H1 (cell line): ENCODE data around the gene SND1. TPM values are rescaled to one million over a fixed set of nuclear protein-coding genes. Genes with fewer than 3 reads are reported as not detected.
"Not testable (repeated sequence)": the region's sequence is repeated elsewhere in the genome, so short reads cannot be mapped to it uniquely, and the experiment has no call there.

Source experiments
- CTCF ChIA-PET: fragments of 300-600 bp; sonication (Branson Sonifier 250); formaldehyde crosslinking; loops from one replicate; lab custom pipeline; 2021; ENCODE audit not compliant: partially characterized antibody; lab: Charles Lee
- POLR2A ChIA-PET: fragments of 300-600 bp; sonication (Branson Sonifier 250); formaldehyde crosslinking; loops from one replicate; lab custom pipeline; 2021; ENCODE audit warnings: inconsistent platforms; ENCODE audit not compliant: partially characterized antibody; lab: Charles Lee
- DNase-seq, 2 experiments: peaks; one replicate each; pipeline versions ENCODE4 v3.0.0 to v3.0.0-alpha.2; 2010 to 2022; ENCODE audit warnings: low spot score in 2 of 2, low read depth in 1 of 2, mixed read lengths in 1 of 2
- FAIRE-seq: peaks from 2 replicates; lab custom pipeline; 2011; peaks lifted over from hg19 to GRCh38; lab: Jason Lieb, UNC
- H2AFZ ChIP-seq: 2 replicates; pipeline ENCODE4 v1.8.1; 2012; ENCODE audit warnings: low read length, inconsistent platforms
- H2AK5ac ChIP-seq: 2 replicates; pipeline ENCODE4 v1.6.1; 2013; ENCODE audit warnings: low read depth, low read length
- H2BK120ac ChIP-seq: replicated peaks from 2 replicates; pipeline ENCODE3; 2013; ENCODE audit warnings: low read depth, low read length, inconsistent platforms
- H2BK12ac ChIP-seq: 2 replicates; pipeline ENCODE4 v1.6.1; 2013; ENCODE audit warnings: low read depth, low read length
- H2BK15ac ChIP-seq: 2 replicates; pipeline ENCODE4 v1.6.1; 2013; ENCODE audit warnings: low read length
- H2BK20ac ChIP-seq: 2 replicates; pipeline ENCODE4 v1.6.1; 2013; ENCODE audit warnings: low read length
- H2BK5ac ChIP-seq: 2 replicates; pipeline ENCODE4 v1.6.1; 2013; ENCODE audit warnings: low read depth, low read length
- H3K14ac ChIP-seq: 2 replicates; pipeline ENCODE4 v1.6.1; 2013; ENCODE audit warnings: inconsistent platforms; ENCODE audit not compliant: insufficient read length
- H3K18ac ChIP-seq: 2 replicates; pipeline ENCODE4 v1.6.1; 2013; ENCODE audit warnings: low read length; ENCODE audit errors: extremely low read depth
- H3K23ac ChIP-seq: 2 replicates; pipeline ENCODE4 v1.6.1; 2013; ENCODE audit warnings: inconsistent platforms; ENCODE audit not compliant: insufficient read length
- H3K23me2 ChIP-seq: 2 replicates; pipeline ENCODE4 v1.6.1; 2013; ENCODE audit warnings: low read depth, low read length
- H3K27ac ChIP-seq: 2 replicates; pipeline ENCODE4 v1.6.1; 2011; ENCODE audit warnings: low read depth, low read length, inconsistent platforms
- H3K27me3 ChIP-seq, 4 experiments: replicated peaks in 1 of 4; 1 replicate in 1 of 4; 2 replicates in 3 of 4; pipeline versions ENCODE4 v1.6.1 to v1.8.1; 2011 to 2013; ENCODE audit warnings: low read length in 3 of 4, mild to moderate bottlenecking in 3 of 4, inconsistent platforms in 2 of 4, mixed read lengths in 2 of 4, moderate library complexity in 1 of 4; ENCODE audit not compliant: control insufficient read depth in 3 of 4, insufficient read depth in 3 of 4; ENCODE audit errors: extremely low read depth in 1 of 4
- H3K36me3 ChIP-seq, 4 experiments: 2 replicates each; pipeline versions ENCODE4 v1.6.1 to v1.8.1; 2011 to 2013; ENCODE audit warnings: mild to moderate bottlenecking in 4 of 4, low read length in 3 of 4, moderate library complexity in 2 of 4, control low read depth in 1 of 4, inconsistent platforms in 1 of 4; ENCODE audit not compliant: insufficient read depth in 4 of 4, control insufficient read depth in 2 of 4
- H3K4ac ChIP-seq: replicated peaks from 2 replicates; pipeline ENCODE3; 2013; ENCODE audit warnings: low read length, low read depth, mixed read lengths, inconsistent platforms; ENCODE audit not compliant: insufficient read length
- H3K4me1 ChIP-seq, 4 experiments: replicated peaks in 1 of 4; 1 replicate in 1 of 4; 2 replicates in 3 of 4; pipeline versions ENCODE4 v1.6.1 to v1.8.1; 2011 to 2013; ENCODE audit warnings: low read length in 3 of 4, inconsistent platforms in 2 of 4, mixed read lengths in 1 of 4; ENCODE audit not compliant: insufficient read depth in 4 of 4, control insufficient read depth in 3 of 4
- H3K4me2 ChIP-seq, 2 experiments: 2 replicates each; pipeline versions ENCODE4 v1.6.1 to v1.8.1; 2011 to 2013; ENCODE audit warnings: low read depth in 2 of 2, low read length in 2 of 2, control low read depth in 1 of 2, inconsistent platforms in 1 of 2, mild to moderate bottlenecking in 1 of 2; ENCODE audit not compliant: insufficient read depth in 1 of 2
- H3K4me3 ChIP-seq, 4 experiments: fragments of 200-600, 300-600 bp in 1 of 4; sonication (generic), shearing (Covaris generic), sonication (Bioruptor Twin) in 1 of 4; 2 replicates each; pipeline versions ENCODE4 v1.5.1 to v1.8.1; 2011 to 2016; ENCODE audit warnings: low read length in 4 of 4, low read depth in 3 of 4, control low read depth in 2 of 4, inconsistent platforms in 2 of 4, mild to moderate bottlenecking in 2 of 4, mixed read lengths in 1 of 4, moderate library complexity in 1 of 4; ENCODE audit not compliant: insufficient read depth in 2 of 4; ENCODE audit errors: extremely low read depth in 1 of 4
- H3K56ac ChIP-seq: replicated peaks from 2 replicates; pipeline ENCODE3; 2013; ENCODE audit warnings: low read depth, mild to moderate bottlenecking, mixed read lengths, low read length, inconsistent platforms; ENCODE audit not compliant: insufficient read length
- H3K79me1 ChIP-seq: 2 replicates; pipeline ENCODE4 v1.6.1; 2013; ENCODE audit warnings: low read depth, low read length, control low read depth
- H3K79me2 ChIP-seq, 2 experiments: 2 replicates each; pipeline versions ENCODE4 v1.6.1 to v1.8.1; 2012 to 2013; ENCODE audit warnings: low read length in 2 of 2, mild to moderate bottlenecking in 2 of 2, inconsistent platforms in 1 of 2; ENCODE audit not compliant: insufficient read depth in 2 of 2, control insufficient read depth in 1 of 2
- H3K9ac ChIP-seq, 4 experiments: replicated peaks in 1 of 4; 1 replicate in 1 of 4; 2 replicates in 3 of 4; pipeline versions ENCODE4 v1.6.1 to v1.8.1; 2011 to 2013; ENCODE audit warnings: low read depth in 3 of 4, low read length in 3 of 4, control low read depth in 2 of 4, mild to moderate bottlenecking in 2 of 4, moderate library complexity in 2 of 4, inconsistent platforms in 1 of 4; ENCODE audit errors: extremely low read depth in 1 of 4
- H3K9me3 ChIP-seq, 2 experiments: 2 replicates each; pipeline versions ENCODE4 v1.6.1 to v1.8.1; 2012 to 2013; ENCODE audit warnings: mild to moderate bottlenecking in 2 of 2, moderate library complexity in 2 of 2, control low read depth in 1 of 2, inconsistent platforms in 1 of 2, low read depth in 1 of 2, low read length in 1 of 2, mixed read lengths in 1 of 2; ENCODE audit not compliant: insufficient read depth in 2 of 2
- H4K20me1 ChIP-seq, 2 experiments: replicated peaks in 1 of 2; 2 replicates each; pipeline versions ENCODE3 to v1.8.1; 2011 to 2013; ENCODE audit warnings: inconsistent platforms in 2 of 2, low read length in 2 of 2, mild to moderate bottlenecking in 1 of 2; ENCODE audit not compliant: insufficient read depth in 2 of 2, control insufficient read depth in 1 of 2
- H4K5ac ChIP-seq: 2 replicates; pipeline ENCODE4 v1.6.1; 2013; ENCODE audit warnings: low read length, low read depth, mixed read lengths, inconsistent platforms; ENCODE audit not compliant: insufficient read length
- H4K8ac ChIP-seq: 2 replicates; pipeline ENCODE4 v1.8.0; 2013; ENCODE audit warnings: mild to moderate bottlenecking, moderate library complexity, low read length, inconsistent platforms; ENCODE audit not compliant: insufficient read depth; ENCODE audit errors: extremely low read depth
- H4K91ac ChIP-seq: replicated peaks from 2 replicates; pipeline ENCODE3; 2013; ENCODE audit warnings: low read length, mixed read lengths, inconsistent platforms; ENCODE audit not compliant: insufficient read length
- NANOG ChIP-seq: IDR thresholded peaks from 2 replicates; pipeline ENCODE4 v1.6.1; 2011; ENCODE audit warnings: low read length, low read depth, mild to moderate bottlenecking, inconsistent platforms; ENCODE audit not compliant: insufficient read depth, poor library complexity, severe bottlenecking
- SAP30 ChIP-seq: fragments of 300-600 bp; sonication (generic); IDR thresholded peaks from 2 replicates; pipeline ENCODE4 v1.7.1; 2012; ENCODE audit warnings: low read length, moderate library complexity, mild to moderate bottlenecking, inconsistent platforms; ENCODE audit not compliant: insufficient read depth, insufficient replicate concordance
- WGBS, 2 experiments: shearing (Covaris generic) in 1 of 2; methylation state at CpG; one replicate each; pipeline versions ENCODE4 v1.1.6 to v1.1.7; 2013 to 2015; ENCODE audit warnings: low lambda C conversion rate in 2 of 2, mixed read lengths in 2 of 2, inconsistent platforms in 1 of 2, low coverage in 1 of 2, missing lambda C conversion rate in 1 of 2; ENCODE audit not compliant: insufficient replicate concordance in 2 of 2, insufficient coverage in 1 of 2, insufficient read length in 1 of 2; ENCODE audit errors: extremely low coverage in 1 of 2, missing lambda C conversion rate in 1 of 2; 5-methylcytosine and 5-hydroxymethylcytosine counted together
- polyA plus RNA-seq, 7 experiments: library from polyadenylated mRNA; depleted of rRNA in 3 of 7; stranded (reverse) in 5 of 7; unstranded in 2 of 7; fragments of >200 nt in 5 of 7; fragments of 200-250 nt in 2 of 7; gene quantifications; 1 replicate in 5 of 7; 2 replicates in 1 of 7; 4 replicates in 1 of 7; pipeline versions ENCODE4 v1.2.1 to v1.2.3, GENCODE V29; 2011 to 2013; ENCODE audit warnings: missing spikeins in 2 of 7, mixed read lengths in 2 of 7
- total RNA-seq: library from RNA; stranded (reverse); fragmentation: NEBNext Ultra II Directional; extraction: Animal tissue kit (Norgen Biotek cat#: 25700); gene quantifications from 2 replicates; pipeline ENCODE4 v1.2.1, GENCODE V29; 2021

The SND1 gene
- total and polyA plus RNA-seq, 2 of the 8 experiments (the other 6 are each of a cell fraction or from before 2014, with no cell fraction given), result 122 to 290 TPM

DNA sequence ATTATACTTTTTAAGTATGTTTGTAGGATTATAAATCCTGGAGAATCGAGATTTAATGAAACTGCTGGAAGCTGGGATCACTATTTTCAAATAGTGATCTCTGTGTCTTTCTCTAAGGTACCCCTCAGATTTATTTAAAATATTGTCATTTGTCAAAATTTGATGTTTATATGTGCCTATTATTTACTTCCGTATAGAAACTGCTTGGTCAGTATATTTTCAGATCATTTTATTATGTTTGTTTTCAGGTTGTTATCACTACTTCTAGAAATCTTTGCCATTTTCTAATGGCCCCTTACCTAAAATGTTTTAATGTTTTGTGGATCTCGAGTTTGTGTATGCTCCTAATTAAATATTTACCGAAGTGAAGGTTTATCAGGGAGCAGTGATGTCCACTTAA lies 183.7 kb downstream of the SND1 start (continued):
- no peak for TF ChIP-seq NANOG
- TF ChIP-seq SAP30, result no peak
- TF ChIP-seq, all 59 proteins: peak for 0

DNA sequence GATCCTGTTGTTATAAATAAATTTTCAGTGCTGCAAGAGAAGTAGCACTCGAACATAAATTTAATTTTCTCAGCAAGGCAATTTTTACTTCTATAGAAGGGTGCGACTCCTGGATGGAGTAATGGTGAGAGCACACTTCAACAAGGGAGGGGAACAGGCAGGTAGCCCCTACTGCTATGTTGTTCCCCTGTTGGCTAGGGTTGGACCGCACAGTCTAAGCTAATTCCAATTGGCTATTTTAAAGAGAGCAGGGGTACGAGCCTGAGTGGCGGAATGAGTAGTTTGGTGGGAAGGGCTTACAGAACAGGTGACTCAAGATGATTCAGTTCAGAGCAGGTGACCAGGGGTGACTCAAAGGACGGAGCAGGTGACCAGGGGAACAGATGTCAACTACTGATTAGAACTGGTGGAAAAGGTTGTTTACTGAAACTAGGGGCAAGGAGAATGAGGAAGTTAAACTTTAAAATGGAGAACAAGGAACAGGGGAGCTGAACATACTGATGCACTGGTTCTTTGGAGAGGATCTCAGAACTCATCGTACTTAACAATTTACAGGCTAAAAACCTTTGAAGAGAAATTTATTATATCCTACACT lies 185.9 kb downstream of the SND1 start:
- CTCF ChIA-PET, result interaction anchor here (1.0 to 1.8 kb wide), 2 partner anchors 91 to 130 kb away, joined by 3 to 4 read pairs; no protein-coding TSS in a partner anchor

More for the DNA sequence above, 185.9 kb downstream of the SND1 start:
- 84% methylated on average over 7 of the region's 7 CpGs; no CpG with 5 or more reads in 1 of the 2 experiments for WGBS, 2 experiments
- POLR2A ChIA-PET, FAIRE-seq, H4K20me1 ChIP-seq, H3K14ac ChIP-seq, H3K56ac ChIP-seq, H3K4me2 ChIP-seq, H3K18ac ChIP-seq, H4K8ac ChIP-seq, DNase-seq, H2AK5ac ChIP-seq, H2AFZ ChIP-seq, H3K27me3 ChIP-seq, H3K36me3 ChIP-seq, H3K4ac ChIP-seq, H4K91ac ChIP-seq, H2BK15ac ChIP-seq, H2BK20ac ChIP-seq, H3K79me1 ChIP-seq, H2BK5ac ChIP-seq, H2BK120ac ChIP-seq, H2BK12ac ChIP-seq, H4K5ac ChIP-seq, H3K27ac ChIP-seq, H3K4me1 ChIP-seq, H3K23ac ChIP-seq, H3K9ac ChIP-seq, H3K23me2 ChIP-seq, H3K4me3 ChIP-seq, H3K9me3 ChIP-seq: not testable (repeated sequence)
- peaks cover 0 to 26% of the 10 kb centered on the region in 2 experiments; a peak in 2 of 4 replicates for H3K79me2 ChIP-seq
